K562 (cell line): Measurements from ENCODE around the gene COL9A3. TPM values are rescaled to one million over a fixed set of nuclear protein-coding genes. Genes with fewer than 3 reads are reported as not detected.

Experiments
- ADNP ChIP-seq: fragments of 200-800 bp; sonication (Bioruptor generic); IDR thresholded peaks from 2 replicates; pipeline ENCODE4 v1.6.1; 2016; ENCODE audit warnings: missing genetic modification characterization, missing compliant biosample characterization
- ELF2 ChIP-seq: fragments of 250-450 bp; sonication (Bioruptor Pico); IDR thresholded peaks from 2 replicates; pipeline ENCODE4 v1.5.0; 2021; ENCODE audit warnings: mild to moderate bottlenecking
- FIP1L1 ChIP-seq: fragments of 200-400 bp; formaldehyde crosslinking; IDR thresholded peaks from 2 replicates; pipeline ENCODE4 v1.6.1; 2018; ENCODE audit warnings: mild to moderate bottlenecking, low read depth, low read length; ENCODE audit not compliant: poor library complexity, severe bottlenecking
- HDAC2 ChIP-seq: fragments of 450-650 bp; IDR thresholded peaks from 2 replicates; pipeline ENCODE4 v1.6.1; 2016; ENCODE audit warnings: mild to moderate bottlenecking
- HOXB6 ChIP-seq: fragments of 250-450 bp; sonication (Bioruptor Pico); IDR thresholded peaks from 2 replicates; pipeline ENCODE4 v1.5.1; 2022; ENCODE audit warnings: mild to moderate bottlenecking, borderline replicate concordance
- KAT7 ChIP-seq: sonication (generic); formaldehyde crosslinking; IDR thresholded peaks from 2 replicates; pipeline ENCODE4 v1.8.0; 2022; ENCODE audit warnings: missing genetic modification reagents, mild to moderate bottlenecking, borderline replicate concordance
- KLF16 ChIP-seq: IDR thresholded peaks from 2 replicates; pipeline ENCODE4 v1.6.1; 2016; ENCODE audit warnings: antibody characterized with exemption
- MED1 ChIP-seq: sonication (generic); formaldehyde crosslinking; IDR thresholded peaks from 2 replicates; pipeline ENCODE4 v1.8.1; 2023; ENCODE audit warnings: missing genetic modification reagents, borderline replicate concordance
- MIER1 ChIP-seq: fragments of 450-650 bp; IDR thresholded peaks from 2 replicates; pipeline ENCODE4 v1.6.1; 2016; ENCODE audit warnings: antibody characterized with exemption, mild to moderate bottlenecking, low read depth
- NELFE ChIP-seq: IDR thresholded peaks from 2 replicates; pipeline ENCODE4 v1.6.1; 2011; ENCODE audit warnings: mild to moderate bottlenecking; ENCODE audit not compliant: insufficient read depth, insufficient read length
- PCBP1 ChIP-seq: fragments of 200-400 bp; formaldehyde crosslinking; IDR thresholded peaks from 2 replicates; pipeline ENCODE4 v1.6.1; 2018; ENCODE audit warnings: mild to moderate bottlenecking, low read depth, low read length; ENCODE audit not compliant: poor library complexity, severe bottlenecking
- RBM17 ChIP-seq: fragments of 200-400 bp; formaldehyde crosslinking; IDR thresholded peaks from 2 replicates; pipeline ENCODE4 v1.6.1; 2017; ENCODE audit warnings: low read depth, mild to moderate bottlenecking, low read length, borderline replicate concordance
- SIRT6 ChIP-seq: IDR thresholded peaks from one replicate; pipeline ENCODE4 v1.6.1; 2012; ENCODE audit warnings: low read depth, mild to moderate bottlenecking, control low read depth, inconsistent platforms, low read length, moderate library complexity
- SREBF1 ChIP-seq: fragments of 150-350 bp; IDR thresholded peaks from 2 replicates; pipeline ENCODE4 v1.6.1; 2014; ENCODE audit warnings: antibody characterized with exemption, low read depth, low read length, borderline replicate concordance
- ZFP30 ChIP-seq: fragments of 250-450 bp; sonication (Bioruptor Pico); IDR thresholded peaks from 2 replicates; pipeline ENCODE4 v1.8.0; 2022; ENCODE audit warnings: moderate library complexity, mild to moderate bottlenecking, inconsistent platforms, borderline replicate concordance
- ZNF143 ChIP-seq: sonication (generic); formaldehyde crosslinking; IDR thresholded peaks from 2 replicates; pipeline ENCODE4 v1.9.0; 2022; ENCODE audit warnings: mild to moderate bottlenecking, missing genetic modification reagents
- ZNF184 ChIP-seq: sonication (generic); formaldehyde crosslinking; IDR thresholded peaks from 2 replicates; pipeline ENCODE4 v1.5.0; 2020; ENCODE audit warnings: missing genetic modification reagents
- polyA plus RNA-seq, 8 experiments: library from polyadenylated mRNA; depleted of rRNA in 4 of 8; stranded (reverse) in 5 of 8; unstranded in 3 of 8; fragments of >200 nt; fragmentation: Nextera tagmentation in 2 of 8; fragmentation: Illumina TruSeq in 1 of 8; extraction: Ambion mirVana in 2 of 8; extraction: Trizol in 1 of 8; gene quantifications; 2 replicates each; pipeline versions ENCODE4 v1.2.1 to v1.2.3, GENCODE V29; 2011 to 2014; ENCODE audit warnings: inconsistent platforms in 1 of 8, missing spikeins in 1 of 8
- total RNA-seq, 7 experiments: library from RNA; depleted of rRNA in 6 of 7; stranded (reverse); fragments of >200 nt in 6 of 7; fragmentation: Illumina TruSeq in 2 of 7; extraction: Trizol in 2 of 7; gene quantifications; 2 replicates each; pipeline versions ENCODE4 v1.2.1 to v1.2.3, GENCODE V29; 2011 to 2021; ENCODE audit warnings: low replicate concordance in 1 of 7
- TF ChIP-seq, protein P1 (sequence below): fragments of 450-650 bp; formaldehyde crosslinking; IDR thresholded peaks from 2 replicates; pipeline ENCODE4 v1.4.0; 2022; ENCODE audit warnings: missing genetic modification characterization
- TF ChIP-seq, protein P2 (sequence below), 2 experiments: fragments of 450-650 bp in 1 of 2; sonication (generic) in 1 of 2; formaldehyde crosslinking in 1 of 2; IDR thresholded peaks in 1 of 2; conservative IDR thresholded peaks in 1 of 2; 2 replicates each; pipeline versions ENCODE4 v1.6.1 to v1.8.1; 2016 to 2023; ENCODE audit warnings: mild to moderate bottlenecking in 2 of 2, moderate library complexity in 2 of 2, inconsistent platforms in 1 of 2, missing genetic modification reagents in 1 of 2
- TF ChIP-seq, protein P3 (sequence below): sonication (generic); formaldehyde crosslinking; IDR thresholded peaks from 2 replicates; pipeline ENCODE4 v1.8.1; 2023; ENCODE audit warnings: mild to moderate bottlenecking, missing genetic modification reagents
- TF ChIP-seq, protein P4 (sequence below): sonication (generic); formaldehyde crosslinking; IDR thresholded peaks from 2 replicates; pipeline ENCODE4 v1.8.1; 2022; ENCODE audit warnings: missing genetic modification reagents

Gene COL9A3
- total and polyA plus RNA-seq, 9 of the 15 experiments (the other 6 are each of a cell fraction or from before 2014, with no cell fraction given): 0.14 to 3.6 (median 0.88) TPM; not detected in 1

- TF ChIP-seq, protein P1, sequence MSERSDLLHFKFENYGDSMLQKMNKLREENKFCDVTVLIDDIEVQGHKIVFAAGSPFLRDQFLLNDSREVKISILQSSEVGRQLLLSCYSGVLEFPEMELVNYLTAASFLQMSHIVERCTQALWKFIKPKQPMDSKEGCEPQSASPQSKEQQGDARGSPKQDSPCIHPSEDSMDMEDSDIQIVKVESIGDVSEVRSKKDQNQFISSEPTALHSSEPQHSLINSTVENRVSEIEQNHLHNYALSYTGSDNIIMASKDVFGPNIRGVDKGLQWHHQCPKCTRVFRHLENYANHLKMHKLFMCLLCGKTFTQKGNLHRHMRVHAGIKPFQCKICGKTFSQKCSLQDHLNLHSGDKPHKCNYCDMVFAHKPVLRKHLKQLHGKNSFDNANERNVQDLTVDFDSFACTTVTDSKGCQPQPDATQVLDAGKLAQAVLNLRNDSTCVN (CRISPR knock-in tag): no peak
- no peak for TF ChIP-seq ADNP (tag)
- TF ChIP-seq HDAC2: peak; percentile 51; the same call in 1 of the 2 replicates
- no peak for TF ChIP-seq SREBF1
- no peak for TF ChIP-seq KLF16
- no peak for TF ChIP-seq ZNF184
- no peak for TF ChIP-seq RBM17
- 0 out of 2 replicates have a peak, but pooled peaks have one; percentile 35 for TF ChIP-seq ZNF143 (CRISPR knock-in tag)
- no peak for TF ChIP-seq PCBP1
- TF ChIP-seq KAT7 (CRISPR knock-in tag): no peak
- TF ChIP-seq SIRT6: no peak
- TF ChIP-seq NELFE: no peak
- TF ChIP-seq HOXB6 (CRISPR knock-in tag): no peak
- TF ChIP-seq MED1: no peak
- TF ChIP-seq, protein P2, sequence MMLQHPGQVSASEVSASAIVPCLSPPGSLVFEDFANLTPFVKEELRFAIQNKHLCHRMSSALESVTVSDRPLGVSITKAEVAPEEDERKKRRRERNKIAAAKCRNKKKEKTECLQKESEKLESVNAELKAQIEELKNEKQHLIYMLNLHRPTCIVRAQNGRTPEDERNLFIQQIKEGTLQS (IDR thresholded peaks at IDR 0.05): no peak
- TF ChIP-seq, protein P2 (CRISPR knock-in tag; conservative IDR thresholded peaks at IDR 0.05): peak; percentile 75
- TF ChIP-seq, protein P3, sequence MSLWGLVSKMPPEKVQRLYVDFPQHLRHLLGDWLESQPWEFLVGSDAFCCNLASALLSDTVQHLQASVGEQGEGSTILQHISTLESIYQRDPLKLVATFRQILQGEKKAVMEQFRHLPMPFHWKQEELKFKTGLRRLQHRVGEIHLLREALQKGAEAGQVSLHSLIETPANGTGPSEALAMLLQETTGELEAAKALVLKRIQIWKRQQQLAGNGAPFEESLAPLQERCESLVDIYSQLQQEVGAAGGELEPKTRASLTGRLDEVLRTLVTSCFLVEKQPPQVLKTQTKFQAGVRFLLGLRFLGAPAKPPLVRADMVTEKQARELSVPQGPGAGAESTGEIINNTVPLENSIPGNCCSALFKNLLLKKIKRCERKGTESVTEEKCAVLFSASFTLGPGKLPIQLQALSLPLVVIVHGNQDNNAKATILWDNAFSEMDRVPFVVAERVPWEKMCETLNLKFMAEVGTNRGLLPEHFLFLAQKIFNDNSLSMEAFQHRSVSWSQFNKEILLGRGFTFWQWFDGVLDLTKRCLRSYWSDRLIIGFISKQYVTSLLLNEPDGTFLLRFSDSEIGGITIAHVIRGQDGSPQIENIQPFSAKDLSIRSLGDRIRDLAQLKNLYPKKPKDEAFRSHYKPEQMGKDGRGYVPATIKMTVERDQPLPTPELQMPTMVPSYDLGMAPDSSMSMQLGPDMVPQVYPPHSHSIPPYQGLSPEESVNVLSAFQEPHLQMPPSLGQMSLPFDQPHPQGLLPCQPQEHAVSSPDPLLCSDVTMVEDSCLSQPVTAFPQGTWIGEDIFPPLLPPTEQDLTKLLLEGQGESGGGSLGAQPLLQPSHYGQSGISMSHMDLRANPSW (CRISPR knock-in tag): no peak
- TF ChIP-seq ZFP30 (CRISPR knock-in tag): no peak
- TF ChIP-seq, protein P4, sequence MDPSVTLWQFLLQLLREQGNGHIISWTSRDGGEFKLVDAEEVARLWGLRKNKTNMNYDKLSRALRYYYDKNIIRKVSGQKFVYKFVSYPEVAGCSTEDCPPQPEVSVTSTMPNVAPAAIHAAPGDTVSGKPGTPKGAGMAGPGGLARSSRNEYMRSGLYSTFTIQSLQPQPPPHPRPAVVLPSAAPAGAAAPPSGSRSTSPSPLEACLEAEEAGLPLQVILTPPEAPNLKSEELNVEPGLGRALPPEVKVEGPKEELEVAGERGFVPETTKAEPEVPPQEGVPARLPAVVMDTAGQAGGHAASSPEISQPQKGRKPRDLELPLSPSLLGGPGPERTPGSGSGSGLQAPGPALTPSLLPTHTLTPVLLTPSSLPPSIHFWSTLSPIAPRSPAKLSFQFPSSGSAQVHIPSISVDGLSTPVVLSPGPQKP (CRISPR knock-in tag): no peak
- no peak for TF ChIP-seq MIER1
- no peak for TF ChIP-seq FIP1L1
- TF ChIP-seq ELF2 (CRISPR knock-in tag): no peak
These were observed 6.2 kb downstream of the COL9A3 start (continued) for GRCh38 chr20:62822788-62823651.
